ENCODE results near the gene MRPL19.

MRPL19 gene

GRCh38 chr2:75646583-75647425, at the start of gene MRPL19:
MRPL19 (plus strand) TSS chr2:75646783; CDS start chr2:75646808, 25 bp downstream.
- DNase-seq, result peak; percentile 78

- no peak for DNase-seq
Observed at GRCh38 chr2:75596784-75597183, 49.8 kb upstream of the MRPL19 start.

DNA sequence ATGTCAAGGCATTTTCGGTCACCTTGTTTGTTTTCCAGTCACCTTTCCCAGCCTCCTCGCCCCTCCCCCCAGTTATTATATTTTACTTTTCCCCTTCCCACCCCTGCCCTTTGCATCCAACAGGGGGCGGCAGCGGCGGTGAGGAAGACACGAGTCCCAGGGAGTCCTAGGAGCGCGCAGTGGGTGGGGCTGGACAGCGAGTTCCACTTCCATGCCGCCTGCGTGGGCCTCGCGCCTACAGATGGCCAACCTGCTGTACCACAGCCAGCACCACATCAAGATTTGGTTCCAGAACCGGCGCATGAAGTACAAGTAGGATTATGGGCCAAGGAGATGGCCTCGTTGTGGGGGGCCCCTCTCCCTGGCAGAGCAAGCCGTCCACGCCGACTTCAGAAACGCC, 48.6 kb upstream of the MRPL19 start:
- no peak for DNase-seq

GRCh38 chr2:75598589-75599155, 47.9 kb upstream of the MRPL19 start:
- no peak for DNase-seq

GRCh38 chr2:75600461-75601011, 46.0 kb upstream of the MRPL19 start:
- DNase-seq, result no peak

- DNase-seq, result no peak
Observed at GRCh38 chr2:75602724-75603342, 43.8 kb upstream of the MRPL19 start.

DNA sequence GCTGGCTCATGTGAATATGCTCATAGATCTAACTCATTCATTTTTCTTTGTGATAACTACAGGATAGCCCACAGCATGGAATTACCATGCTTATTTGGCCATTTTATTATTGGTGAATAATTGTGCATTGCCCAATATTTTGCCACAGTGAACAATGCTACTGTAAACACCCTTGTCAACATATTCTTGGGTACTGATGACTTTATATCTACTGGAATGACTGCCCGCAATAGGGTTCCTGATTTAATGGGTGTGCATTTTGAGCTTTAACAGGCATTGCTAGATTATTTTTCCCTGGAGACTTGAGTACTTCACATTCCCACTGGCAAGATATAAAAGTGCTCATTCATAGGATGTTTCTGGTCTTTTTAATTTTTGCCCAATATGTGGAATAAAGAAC, 43.1 kb upstream of the MRPL19 start:
- no peak for DNase-seq

GRCh38 chr2:75604484-75604883, 42.1 kb upstream of the MRPL19 start:
- no peak for DNase-seq

DNA sequence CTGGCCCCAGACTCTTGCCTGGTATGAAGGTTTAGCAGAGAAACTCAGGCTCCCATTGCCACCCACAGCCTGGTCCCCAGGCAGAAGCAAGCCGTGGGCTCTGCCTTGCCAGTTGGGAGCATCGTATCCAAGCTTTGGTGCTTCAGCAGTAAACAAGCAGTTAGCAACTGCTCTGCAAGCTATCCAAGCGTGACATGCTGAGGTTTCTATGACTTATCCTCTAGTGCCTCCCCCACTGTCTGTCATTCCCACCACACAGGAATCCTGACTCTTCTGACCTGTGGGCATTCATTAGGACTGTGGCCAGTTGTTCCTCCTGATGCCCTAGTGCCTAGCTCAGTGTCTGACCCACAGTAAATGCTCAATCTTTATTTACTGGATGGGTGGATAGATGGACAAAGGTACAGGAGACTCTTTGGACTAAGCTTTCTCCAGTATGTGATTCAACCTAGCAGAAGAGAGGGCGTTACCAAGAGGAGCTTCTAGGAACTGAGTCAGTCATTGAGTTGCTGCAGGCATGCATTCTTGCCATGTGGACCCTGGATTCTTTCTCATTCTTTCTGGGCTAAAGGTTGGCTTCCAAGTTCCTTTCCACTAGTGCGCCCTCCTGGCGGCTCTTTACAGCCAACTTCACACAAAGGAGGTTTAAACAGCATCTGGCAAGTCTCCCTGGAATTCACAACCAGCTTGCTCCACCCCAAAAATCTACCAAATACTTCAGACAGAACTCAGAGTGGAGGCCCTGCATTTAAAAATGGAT, 40.6 kb upstream of the MRPL19 start:
- DNase-seq, result peak; percentile 44

DNA sequence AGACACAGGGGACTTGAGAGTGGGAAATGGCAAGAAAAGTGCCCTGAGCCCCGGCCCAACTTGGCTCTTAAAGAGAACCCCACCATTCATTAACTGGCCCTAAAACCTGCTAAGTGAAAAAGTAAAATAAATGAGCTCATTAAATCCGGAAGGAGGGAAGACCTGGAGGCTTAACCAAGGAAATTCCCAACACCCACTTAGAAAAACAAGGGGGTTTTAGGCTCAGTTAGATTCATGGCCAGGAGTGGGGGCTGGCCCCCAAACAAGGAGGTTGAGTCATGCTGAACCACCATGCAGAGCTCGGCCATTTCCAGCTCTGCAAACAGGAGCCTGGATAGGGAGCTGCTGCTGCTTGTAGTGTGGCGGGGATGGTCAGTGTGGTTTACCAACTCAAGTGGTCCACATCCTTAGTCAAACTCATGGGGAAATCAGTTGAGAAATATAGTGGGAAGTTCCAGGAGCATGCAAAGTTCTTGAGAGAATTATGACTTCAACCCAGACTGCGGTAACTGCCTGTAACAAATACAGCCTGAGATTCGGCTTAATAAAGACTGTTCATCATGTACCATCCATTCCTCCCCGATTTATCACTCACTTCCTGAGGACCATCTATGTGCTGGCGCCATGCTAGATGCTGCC, 39.7 kb upstream of the MRPL19 start:
- no peak for DNase-seq

- DNase-seq, result no peak
Observed at GRCh38 chr2:75607400-75607798, 39.2 kb upstream of the MRPL19 start.

DNA sequence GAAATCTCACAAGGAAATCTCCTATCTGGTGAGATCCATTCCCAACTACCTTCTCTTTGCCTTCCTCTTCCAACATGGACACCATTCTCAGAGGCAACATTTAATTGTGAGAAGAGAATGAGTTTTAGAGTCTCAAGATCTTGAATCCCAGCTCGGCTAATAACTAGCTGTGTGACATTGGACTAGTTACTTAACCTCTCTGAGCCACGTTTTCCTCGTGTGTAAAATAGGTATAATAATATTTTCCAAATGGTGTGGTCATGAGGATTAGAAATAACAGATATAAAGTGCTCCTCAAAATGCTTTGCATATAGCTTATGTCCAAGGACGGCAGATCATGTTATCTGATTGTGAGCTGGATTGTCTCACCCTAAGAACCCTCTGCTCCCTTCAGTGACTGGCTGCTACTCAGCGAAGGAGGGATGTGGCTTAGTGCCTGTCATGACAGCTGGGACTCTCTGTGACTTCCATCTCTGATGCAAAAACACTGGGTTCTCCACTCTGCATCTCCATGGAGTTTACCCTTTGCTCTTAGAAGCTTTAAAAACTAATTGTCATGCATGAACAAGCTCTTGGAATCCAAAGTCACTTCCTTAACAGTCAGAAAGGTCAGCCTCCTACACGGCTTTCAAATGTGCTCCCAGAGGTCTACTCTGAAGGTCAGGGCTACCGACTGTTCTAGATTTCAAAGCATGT, 38.4 kb upstream of the MRPL19 start:
- no peak for DNase-seq

DNA sequence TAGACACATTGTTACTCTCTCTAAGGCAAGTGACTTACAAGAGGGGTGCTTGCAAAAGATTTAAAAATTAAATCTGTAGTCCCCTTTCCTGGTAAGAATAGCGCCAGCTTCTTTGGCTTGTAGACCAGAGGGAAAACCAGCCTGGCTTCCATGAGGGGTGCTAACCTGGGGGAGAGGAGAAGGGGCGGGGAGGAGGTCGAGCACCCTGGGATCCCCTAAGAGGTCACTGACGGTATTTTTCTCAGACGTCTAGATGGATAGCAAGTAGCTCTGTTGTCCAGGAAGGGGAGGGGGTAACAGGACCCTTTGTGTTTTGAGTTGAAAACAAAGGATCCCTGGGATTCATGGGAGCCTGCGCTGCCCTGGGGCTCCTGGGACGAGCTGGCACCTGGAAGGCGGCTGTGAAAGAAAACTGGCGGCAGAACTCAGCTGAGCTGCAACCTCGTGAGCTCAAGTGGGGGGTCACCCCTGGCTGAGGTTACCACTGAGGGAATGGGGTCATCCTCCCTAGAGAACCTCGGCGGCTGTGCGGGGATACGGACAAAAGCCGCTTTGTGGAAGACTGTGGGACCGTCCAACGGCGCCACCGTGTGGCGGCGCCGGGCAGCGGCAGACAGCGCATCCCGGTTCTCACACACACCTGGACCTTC, 37.8 kb upstream of the MRPL19 start:
- peak; percentile 66 for DNase-seq

DNA sequence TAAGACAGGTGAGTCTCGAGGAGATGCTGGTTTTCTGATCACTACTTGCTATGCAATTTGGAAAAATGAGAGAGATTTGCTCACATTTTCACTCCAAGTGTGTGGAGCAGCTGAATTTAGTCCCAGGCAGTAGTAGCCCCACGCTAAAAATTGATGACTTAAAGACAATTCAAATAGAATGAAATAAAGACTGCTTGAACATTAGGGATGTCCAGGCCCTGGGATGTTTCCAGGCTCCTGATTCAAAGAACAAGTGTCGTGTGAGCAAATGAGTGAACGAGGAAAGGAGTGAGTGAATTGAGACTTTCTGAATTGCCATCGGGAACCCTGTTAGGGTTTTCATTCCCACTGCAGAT, 37.3 kb upstream of the MRPL19 start:
- no peak for DNase-seq

- DNase-seq, result no peak
Observed at GRCh38 chr2:75609937-75610508, 36.6 kb upstream of the MRPL19 start.

GRCh38 chr2:75610671-75611070, 35.9 kb upstream of the MRPL19 start:
- DNase-seq, result no peak

- DNase-seq, result no peak
Observed at GRCh38 chr2:75612108-75612861, 34.3 kb upstream of the MRPL19 start.

- DNase-seq, result no peak
Observed at GRCh38 chr2:75612862-75613243, 33.7 kb upstream of the MRPL19 start.

DNA sequence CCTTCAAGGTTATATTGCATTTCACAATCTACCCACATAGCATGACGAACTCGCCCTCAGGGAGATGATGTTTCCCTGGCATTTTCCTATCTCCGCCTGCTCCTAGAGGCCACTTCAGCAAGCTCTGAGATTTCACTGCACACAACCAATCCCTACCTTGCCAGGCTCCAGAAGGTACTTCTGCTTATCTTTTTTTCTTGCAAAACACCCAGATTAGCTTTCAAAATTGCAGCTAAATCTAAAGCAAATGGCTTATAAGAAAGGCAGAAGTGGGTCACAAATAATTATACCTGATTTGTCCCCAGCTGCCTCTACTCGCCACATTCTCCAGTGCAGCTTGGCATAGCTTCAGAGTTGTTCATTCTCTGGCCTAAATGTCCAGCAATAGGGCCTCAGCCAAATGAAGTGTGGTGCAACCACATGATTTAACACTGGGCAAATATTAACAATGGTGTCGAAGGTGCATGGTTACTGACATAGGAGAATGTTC, 32.4 kb upstream of the MRPL19 start:
- no peak for DNase-seq

DNA sequence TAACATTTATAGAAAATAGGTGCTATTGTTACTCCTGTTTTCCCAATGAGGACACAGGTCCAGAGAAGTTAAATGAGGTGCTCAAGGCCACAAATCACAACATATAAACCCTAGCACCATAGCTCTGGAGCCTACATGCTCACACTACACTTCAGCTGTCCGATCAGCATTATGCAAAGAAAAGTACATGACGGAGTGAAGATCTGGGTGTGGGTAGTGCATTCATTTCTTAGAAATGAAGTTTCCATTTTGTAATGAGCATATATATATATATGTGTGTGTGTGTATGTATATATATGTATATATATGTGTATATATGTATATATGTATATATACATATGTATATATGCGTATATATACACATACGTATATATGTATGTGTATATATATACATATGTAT, 30.2 kb upstream of the MRPL19 start:
- no peak for DNase-seq

Measured in NCI-H510A treated with DMSO at 0.1 percent for 48 hours (cell line).